HEK293 (cell line): ENCODE results near the gene PAF1.
A peak's percentile ranks its signal among the peaks of the same experiment; 100 is the strongest.

Experiments
- MYNN ChIP-seq: fragments of 450-650 bp; formaldehyde crosslinking; IDR thresholded peaks from 2 replicates; pipeline ENCODE4 v1.5.1; 2016; ENCODE audit warnings: missing biosample characterization, missing genetic modification characterization, borderline replicate concordance
- OVOL3 ChIP-seq: fragments of 450-650 bp; formaldehyde crosslinking; IDR thresholded peaks from 2 replicates; pipeline ENCODE4 v1.5.1; 2016; ENCODE audit warnings: missing biosample characterization, missing genetic modification characterization
- RBAK ChIP-seq: fragments of 450-650 bp; formaldehyde crosslinking; IDR thresholded peaks from 2 replicates; pipeline ENCODE4 v1.5.1; 2016; ENCODE audit warnings: missing biosample characterization, missing genetic modification characterization
- REST ChIP-seq: fragments of 450-650 bp; formaldehyde crosslinking; IDR thresholded peaks from 2 replicates; pipeline ENCODE4 v1.5.1; 2016; ENCODE audit warnings: missing biosample characterization, missing genetic modification characterization
- TSHZ1 ChIP-seq: fragments of 450-650 bp; formaldehyde crosslinking; IDR thresholded peaks from 2 replicates; pipeline ENCODE4 v1.5.1; 2016; ENCODE audit warnings: missing biosample characterization, missing genetic modification characterization, borderline replicate concordance
- ZBTB17 ChIP-seq: fragments of 450-650 bp; formaldehyde crosslinking; IDR thresholded peaks from 2 replicates; pipeline ENCODE4 v1.5.1; 2016; ENCODE audit warnings: missing biosample characterization, missing genetic modification characterization
- ZBTB21 ChIP-seq: fragments of 450-650 bp; formaldehyde crosslinking; IDR thresholded peaks from 2 replicates; pipeline ENCODE4 v1.5.1; 2017; ENCODE audit warnings: missing biosample characterization, missing genetic modification characterization
- ZNF184 ChIP-seq: fragments of 450-650 bp; IDR thresholded peaks from 2 replicates; pipeline ENCODE4 v1.5.1; 2018; ENCODE audit warnings: missing biosample characterization, mild to moderate bottlenecking, missing genetic modification characterization
- ZNF211 ChIP-seq: fragments of 450-650 bp; formaldehyde crosslinking; IDR thresholded peaks from 2 replicates; pipeline ENCODE4 v1.5.1; 2016; ENCODE audit warnings: low read depth, missing biosample characterization, missing genetic modification characterization
- ZNF391 ChIP-seq: fragments of 450-650 bp; formaldehyde crosslinking; IDR thresholded peaks from 2 replicates; pipeline ENCODE4 v1.5.1; 2016; ENCODE audit warnings: low read depth, missing biosample characterization, missing genetic modification characterization, borderline replicate concordance
- ZNF394 ChIP-seq: fragments of 450-650 bp; formaldehyde crosslinking; IDR thresholded peaks from 2 replicates; pipeline ENCODE4 v1.5.1; 2016; ENCODE audit warnings: missing biosample characterization, missing genetic modification characterization, mild to moderate bottlenecking, moderate library complexity, borderline replicate concordance
- ZNF398 ChIP-seq: fragments of 450-650 bp; formaldehyde crosslinking; IDR thresholded peaks from 2 replicates; pipeline ENCODE4 v1.5.1; 2017; ENCODE audit warnings: missing biosample characterization, missing genetic modification characterization
- ZNF449 ChIP-seq: fragments of 450-650 bp; formaldehyde crosslinking; IDR thresholded peaks from 2 replicates; pipeline ENCODE4 v1.5.1; 2017; ENCODE audit warnings: missing biosample characterization, mild to moderate bottlenecking, missing genetic modification characterization, moderate library complexity
- ZNF518A ChIP-seq: fragments of 450-650 bp; formaldehyde crosslinking; conservative IDR thresholded peaks from 2 replicates; pipeline ENCODE4 v1.5.1; 2016; ENCODE audit warnings: low read depth, missing biosample characterization, missing genetic modification characterization
- ZNF530 ChIP-seq: fragments of 450-650 bp; formaldehyde crosslinking; IDR thresholded peaks from 2 replicates; pipeline ENCODE4 v1.5.1; 2016; ENCODE audit warnings: low read depth, missing biosample characterization, missing genetic modification characterization
- ZNF555 ChIP-seq: fragments of 450-650 bp; formaldehyde crosslinking; conservative IDR thresholded peaks from 2 replicates; pipeline ENCODE4 v1.5.1; 2017; ENCODE audit warnings: missing biosample characterization, mild to moderate bottlenecking, missing genetic modification characterization, inconsistent platforms
- ZNF596 ChIP-seq: fragments of 450-650 bp; IDR thresholded peaks from 2 replicates; pipeline ENCODE4 v1.5.0; 2018; ENCODE audit warnings: missing biosample characterization, mild to moderate bottlenecking, missing genetic modification characterization, moderate library complexity
- ZNF629 ChIP-seq: fragments of 450-650 bp; formaldehyde crosslinking; IDR thresholded peaks from 2 replicates; pipeline ENCODE4 v1.5.1; 2017; ENCODE audit warnings: missing biosample characterization, missing genetic modification characterization
- ZNF645 ChIP-seq: fragments of 450-650 bp; formaldehyde crosslinking; IDR thresholded peaks from 2 replicates; pipeline ENCODE4; 2016; ENCODE audit warnings: missing biosample characterization, missing genetic modification characterization
- ZNF76 ChIP-seq: fragments of 450-650 bp; formaldehyde crosslinking; IDR thresholded peaks from 2 replicates; pipeline ENCODE4; 2016; ENCODE audit warnings: low read depth, missing biosample characterization, missing genetic modification characterization, borderline replicate concordance

The PAF1 gene

GRCh38 chr19:39410017-39410830 is 19.3 kb upstream of the PAF1 start (continued):
- TF ChIP-seq ZNF184 (tag by site-specific recombination) (no peak; the same call in 1 of the 2 replicates), ZNF645 (peak; percentile 98), TSHZ1 (tag by site-specific recombination) (no peak), ZNF449 (tag by site-specific recombination) (no peak), RBAK (peak; percentile 73; the same call in 1 of the 2 replicates), ZNF391 (tag by site-specific recombination) (peak; percentile 97), ZNF518A (tag by site-specific recombination) (no peak), OVOL3 (no peak), ZBTB21 (tag by site-specific recombination) (peak; percentile 82), MYNN (no peak), ZNF555 (tag by site-specific recombination) (no peak), ZNF629 (tag by site-specific recombination) (peak; percentile 71), ZNF394 (tag by site-specific recombination) (peak; percentile 28; the same call in 1 of the 2 replicates), ZNF530 (tag by site-specific recombination) (0 out of 2 replicates have a peak, but pooled peaks have one; percentile 66), ZNF76 (tag by site-specific recombination) (peak; percentile 74; the same call in 1 of the 2 replicates), ZNF398 (tag by site-specific recombination) (peak; percentile 100), ZNF596 (no peak), ZBTB17 (peak; percentile 87), REST (tag by site-specific recombination) (peak; percentile 36; the same call in 1 of the 2 replicates), ZNF211 (no peak)
